GM21515 (cell line): ENCODE results near the gene ARHGAP24.
A peak's percentile ranks its signal among the peaks of the same experiment; 100 is the strongest.

ENCODE experiments used
- ATAC-seq: cut with Tn5 transposase; IDR thresholded peaks from one replicate; pipeline ENCODE4 v1.9.1; 2021; ENCODE audit not compliant: unreplicated experiment

The ARHGAP24 gene

DNA sequence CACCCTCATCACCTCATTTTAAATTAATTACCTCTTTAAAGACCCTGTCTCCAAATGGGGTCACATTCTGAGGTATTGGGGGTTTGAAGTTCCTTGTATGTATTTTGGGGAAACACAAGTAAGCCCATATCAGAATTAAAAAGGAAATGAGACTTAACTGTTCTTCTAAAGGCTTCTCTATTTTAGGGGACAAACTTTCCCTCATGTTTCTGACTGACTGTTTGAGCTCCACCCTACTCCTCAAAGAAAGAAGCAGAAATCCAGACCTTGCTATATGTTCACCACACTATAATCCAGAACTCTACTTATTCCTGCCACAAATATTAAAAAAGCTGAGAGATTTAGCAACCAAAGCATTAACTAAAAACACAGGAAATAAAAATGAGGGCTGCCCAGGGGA lies 258.8 kb downstream of the ARHGAP24 start:
- no peak for ATAC-seq

DNA sequence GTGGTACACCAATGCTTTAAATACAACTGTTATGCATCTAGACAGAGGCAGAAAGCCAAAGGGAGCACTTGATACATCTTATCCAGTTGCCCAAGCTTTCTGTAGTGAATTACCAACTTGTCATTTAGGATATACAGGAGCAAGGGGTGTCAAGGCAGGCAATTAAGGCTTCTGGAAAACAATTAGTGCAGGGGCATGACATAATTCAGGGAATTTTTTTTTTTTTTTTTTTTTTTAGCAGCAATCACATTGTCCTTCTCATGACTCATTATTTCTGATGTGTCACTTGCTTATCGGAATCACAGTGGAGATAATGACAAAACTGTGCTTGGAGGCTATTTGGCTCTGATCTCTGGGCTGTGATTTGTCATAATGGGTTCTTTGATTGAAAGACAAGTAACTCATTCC lies 259.5 kb downstream of the ARHGAP24 start:
- no peak for ATAC-seq

DNA sequence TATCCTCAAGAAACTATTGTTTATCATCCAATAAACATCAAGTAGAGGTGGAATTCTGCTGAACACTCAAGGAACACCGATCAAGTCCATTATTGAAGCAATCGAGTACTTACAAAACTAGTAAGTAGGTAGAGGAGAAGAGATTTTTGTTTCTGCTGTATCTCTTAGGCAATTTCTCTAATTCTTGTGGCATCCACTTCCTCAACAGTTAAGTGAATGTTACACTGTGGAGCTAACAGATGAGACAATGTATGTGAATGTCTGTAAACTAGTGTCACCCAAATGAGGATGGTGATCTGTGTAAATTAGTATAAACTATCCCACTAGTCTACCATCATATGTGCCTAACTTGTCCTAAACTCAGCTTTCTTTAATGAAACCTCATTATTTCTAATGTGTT lies 261.6 kb downstream of the ARHGAP24 start:
- no peak for ATAC-seq

DNA sequence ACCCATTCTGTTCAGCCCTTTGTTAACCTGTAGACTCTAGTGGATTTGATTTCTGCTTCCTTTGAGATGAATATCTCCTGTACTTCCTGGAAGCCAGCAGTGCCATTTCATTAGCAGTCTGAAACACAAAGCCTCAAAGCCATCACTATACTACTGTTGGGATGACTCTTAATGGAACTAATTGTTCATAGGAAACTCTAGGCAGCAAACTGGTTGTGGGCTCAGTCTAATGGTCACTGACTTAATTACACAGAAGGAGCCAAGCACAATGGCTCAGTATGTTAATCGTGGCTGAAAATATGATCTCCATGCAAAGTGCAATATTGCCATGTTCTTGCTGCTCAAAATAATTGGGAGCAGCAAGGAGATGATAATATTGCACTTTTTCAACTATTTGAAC lies 262.3 kb downstream of the ARHGAP24 start:
- no peak for ATAC-seq

DNA sequence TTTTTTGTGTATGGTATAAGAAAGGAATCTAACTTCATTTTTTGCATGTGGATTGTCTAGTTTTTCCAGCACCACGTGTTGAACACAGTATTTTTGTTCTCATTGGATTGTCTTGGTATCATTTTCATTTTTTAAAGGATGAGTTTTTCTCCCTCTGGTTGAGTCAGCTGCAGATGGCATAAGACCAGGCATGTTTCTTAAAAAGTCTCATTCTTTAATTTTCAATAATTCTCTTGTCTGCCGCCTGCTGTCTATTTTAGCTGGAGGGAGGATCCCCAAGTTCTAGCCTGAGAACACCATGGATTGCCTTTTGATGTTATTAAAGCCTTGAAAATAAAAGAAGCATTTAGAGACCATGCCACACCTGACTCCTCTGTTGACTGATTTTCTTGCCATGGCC lies 263.8 kb downstream of the ARHGAP24 start:
- ATAC-seq, result no peak

DNA sequence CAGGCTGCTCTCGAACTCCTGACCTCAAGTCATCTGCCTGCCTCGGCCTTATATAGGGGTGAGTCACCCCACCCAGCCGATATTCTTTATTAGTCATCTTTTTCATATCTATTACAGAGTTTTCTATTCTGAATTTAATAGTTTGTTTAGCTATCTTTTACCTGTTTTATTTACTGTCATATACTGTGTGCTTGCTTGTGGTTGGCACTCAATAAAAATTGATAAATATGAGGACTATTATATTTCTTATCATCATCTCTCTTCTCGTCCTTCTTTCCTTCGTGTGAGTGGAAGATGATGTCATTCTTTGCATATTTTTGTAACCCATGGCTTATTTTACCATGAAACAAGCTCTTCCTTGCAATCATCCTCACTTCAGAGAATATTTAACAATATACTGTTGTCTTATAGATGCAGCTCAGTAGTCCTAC lies 265.5 kb downstream of the ARHGAP24 start:
- ATAC-seq, result no peak

DNA sequence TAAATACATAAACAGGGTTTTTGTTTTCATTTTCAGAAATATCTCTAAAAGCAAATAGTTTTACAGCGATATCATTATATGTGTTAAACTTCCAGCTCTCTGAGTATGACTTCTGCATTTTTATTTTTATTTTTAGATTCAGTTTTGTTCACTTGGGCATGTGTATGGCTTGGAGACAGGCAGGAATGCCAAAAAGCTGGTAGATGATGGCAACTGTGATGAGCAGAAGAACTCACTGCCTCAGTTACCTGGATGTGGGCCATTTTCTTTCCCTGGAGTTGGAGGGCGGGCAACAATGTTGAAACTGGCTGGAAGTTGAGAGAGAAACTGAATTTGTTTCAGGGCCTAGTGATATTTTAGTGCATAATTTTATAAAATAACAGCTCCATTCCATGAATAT lies 266.4 kb downstream of the ARHGAP24 start:
- no peak for ATAC-seq

DNA sequence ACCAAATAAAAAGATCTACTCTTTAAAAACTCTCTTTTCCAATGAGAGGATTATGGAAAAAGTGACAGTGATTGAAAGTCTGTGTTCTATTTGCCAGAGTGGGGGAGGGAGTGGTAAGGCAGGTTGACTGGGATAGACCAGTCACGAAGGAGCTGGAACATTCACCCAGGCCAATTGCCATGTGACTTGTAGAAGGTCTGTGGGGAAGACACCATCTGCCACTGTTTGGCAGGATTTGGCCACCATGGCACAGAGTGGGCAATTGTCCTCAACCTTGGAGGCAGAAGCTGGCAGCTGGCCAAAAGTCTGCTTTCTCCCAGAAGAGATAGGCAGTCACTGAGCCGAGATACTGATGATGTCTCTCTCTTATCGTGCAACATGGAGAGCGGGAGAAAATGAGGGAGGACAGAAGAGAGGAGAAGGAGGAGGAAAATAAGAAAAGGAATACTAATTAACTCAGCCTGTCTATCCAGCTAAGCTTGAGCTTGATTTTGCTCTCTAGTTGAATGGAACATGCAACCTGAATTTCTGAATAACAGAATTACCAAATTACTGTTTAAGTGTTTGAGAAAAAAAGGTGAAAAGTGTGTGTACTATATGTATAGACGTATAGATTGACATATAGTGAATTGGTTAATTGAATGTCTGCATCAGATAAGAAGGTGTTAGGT lies 267.1 kb downstream of the ARHGAP24 start:
- no peak for ATAC-seq

DNA sequence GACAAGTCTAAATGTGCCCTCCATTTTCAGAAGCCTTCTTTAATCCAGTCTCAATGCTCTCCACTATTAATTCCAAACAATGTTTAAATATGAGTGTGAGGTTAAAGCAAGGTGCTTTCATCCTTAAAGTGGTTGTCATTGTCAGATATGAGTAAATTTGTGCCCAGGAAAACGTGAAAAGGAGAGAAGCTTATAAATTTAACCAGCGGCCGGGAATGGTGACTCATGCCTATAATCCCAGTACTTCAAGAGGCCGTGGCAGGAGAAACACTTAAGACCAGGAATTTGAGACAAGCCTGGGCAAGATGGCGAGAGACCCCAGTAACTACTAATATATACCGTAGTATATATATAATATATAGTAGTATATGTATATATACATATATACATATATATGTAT lies 270.0 kb downstream of the ARHGAP24 start:
- ATAC-seq, result no peak

DNA sequence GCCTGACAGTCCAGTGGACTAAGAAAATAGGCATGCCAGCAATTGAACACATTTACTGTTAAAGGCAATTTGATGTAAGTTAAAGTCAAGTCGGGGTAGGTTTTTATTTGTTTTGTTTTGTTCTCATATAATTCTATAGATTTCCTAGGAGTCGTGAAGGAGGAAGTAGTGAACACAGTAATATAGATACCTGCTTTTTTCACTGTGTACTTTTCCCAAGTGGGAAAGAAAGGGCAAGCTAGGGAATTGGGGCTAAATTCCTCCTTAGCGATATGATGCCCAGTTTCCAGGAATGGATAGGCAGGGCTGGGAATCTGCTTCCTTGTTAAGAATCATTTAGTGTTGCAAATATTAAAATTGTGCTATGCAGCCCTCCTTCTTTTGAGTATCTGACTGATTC lies 271.0 kb downstream of the ARHGAP24 start:
- no peak for ATAC-seq

DNA sequence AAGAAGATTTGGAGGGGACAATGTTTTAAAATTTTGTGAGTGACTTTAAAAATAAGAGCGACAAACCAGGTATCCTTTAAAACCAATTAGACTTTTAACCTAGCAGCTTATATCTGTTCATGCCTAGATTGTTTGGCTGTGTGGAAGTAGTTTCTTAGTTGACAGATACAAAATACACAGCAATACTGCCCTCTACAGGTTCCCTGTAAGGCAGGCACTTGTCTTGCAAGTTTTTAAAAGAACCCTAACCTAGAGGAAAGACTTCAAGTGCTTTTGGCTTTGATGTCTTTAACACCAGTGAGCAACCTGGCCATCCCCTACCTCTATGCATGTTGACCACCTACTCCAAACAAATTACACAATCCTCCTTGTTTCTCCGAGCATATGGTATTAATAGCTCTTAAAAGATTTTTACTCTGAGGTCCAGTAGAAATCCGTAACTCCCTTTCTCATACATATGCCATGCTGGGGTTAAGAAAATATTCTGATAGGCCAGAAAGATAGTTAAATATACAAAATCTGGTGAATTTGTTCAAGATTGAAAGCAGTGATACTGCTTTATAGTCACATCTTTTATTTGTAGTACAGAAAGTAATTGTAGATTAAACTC lies 273.0 kb downstream of the ARHGAP24 start:
- peak; percentile 74 for ATAC-seq

DNA sequence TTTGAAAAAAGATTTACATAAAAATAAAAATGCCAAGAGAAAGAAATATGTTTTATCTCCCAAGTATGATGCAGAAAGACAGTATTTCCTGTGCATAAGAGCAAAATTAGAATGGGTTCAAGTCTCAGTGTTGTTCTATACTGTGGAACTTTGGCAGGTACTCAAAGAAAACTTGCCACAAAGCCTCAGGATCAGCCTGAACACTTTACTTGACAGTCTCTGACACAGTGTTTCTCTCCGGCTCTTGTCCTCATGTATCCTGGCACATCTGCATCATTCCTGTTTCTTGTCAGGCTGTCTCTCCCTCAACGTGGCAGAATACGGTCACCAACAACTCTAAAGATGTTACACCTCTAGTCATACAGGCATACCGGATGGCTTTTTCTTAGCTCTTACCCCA lies 273.7 kb downstream of the ARHGAP24 start:
- no peak for ATAC-seq

DNA sequence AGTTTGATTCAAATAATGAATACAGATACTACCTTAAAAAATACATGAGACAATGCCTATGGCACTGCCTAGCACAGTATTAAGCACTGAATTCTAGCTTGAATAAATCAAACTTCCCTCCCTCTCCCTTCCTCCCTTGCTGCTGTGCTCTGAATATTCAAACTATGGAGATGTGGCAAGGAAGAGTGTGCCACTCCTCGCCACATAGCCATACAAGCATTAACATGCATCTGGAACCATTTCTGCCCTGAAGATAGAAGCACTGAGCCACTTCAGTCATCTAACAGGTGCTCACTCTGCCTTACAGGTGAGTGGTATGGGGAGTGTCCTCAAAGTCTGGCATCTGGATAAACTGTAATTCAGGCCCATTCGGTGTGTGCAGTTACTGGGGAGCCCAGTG lies 276.9 kb downstream of the ARHGAP24 start:
- ATAC-seq, result no peak

DNA sequence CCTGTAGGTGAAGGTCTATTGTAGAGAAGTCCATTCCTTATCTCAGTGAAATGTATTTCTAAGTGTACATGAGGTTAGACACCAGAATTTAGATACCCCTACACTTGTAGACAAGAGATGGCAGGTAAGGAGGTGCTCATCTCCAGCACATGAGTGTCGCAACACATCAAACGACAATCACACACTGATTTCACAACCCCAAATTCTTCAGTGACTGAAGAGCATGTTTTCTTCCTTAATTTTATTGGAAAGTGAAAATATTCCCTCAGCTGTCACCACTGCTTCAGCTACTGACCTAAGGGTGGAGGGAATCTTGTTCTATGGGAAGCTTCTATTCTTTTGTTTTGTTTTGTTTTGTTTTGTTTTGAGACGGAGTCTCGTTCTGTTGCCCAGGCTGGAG lies 280.3 kb downstream of the ARHGAP24 start:
- no peak for ATAC-seq

DNA sequence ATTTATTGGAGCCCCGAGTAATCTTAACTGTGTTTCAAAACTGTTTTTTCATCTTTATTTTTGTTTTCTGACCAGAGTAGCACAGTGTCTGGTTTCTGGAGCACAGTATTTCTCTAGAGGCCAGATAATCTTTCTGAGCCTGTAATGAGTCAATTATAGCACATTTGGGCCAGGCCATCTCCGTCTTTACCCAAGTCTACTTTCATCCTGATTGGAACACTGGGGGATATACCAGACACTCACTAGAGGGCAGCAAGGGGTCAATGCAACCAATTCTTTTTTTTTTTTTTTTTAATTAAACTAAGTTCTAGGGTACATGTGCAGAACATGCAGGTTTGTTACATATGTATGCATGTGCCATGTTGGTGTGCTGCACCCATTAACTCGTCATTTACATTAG lies 282.0 kb downstream of the ARHGAP24 start:
- no peak for ATAC-seq

DNA sequence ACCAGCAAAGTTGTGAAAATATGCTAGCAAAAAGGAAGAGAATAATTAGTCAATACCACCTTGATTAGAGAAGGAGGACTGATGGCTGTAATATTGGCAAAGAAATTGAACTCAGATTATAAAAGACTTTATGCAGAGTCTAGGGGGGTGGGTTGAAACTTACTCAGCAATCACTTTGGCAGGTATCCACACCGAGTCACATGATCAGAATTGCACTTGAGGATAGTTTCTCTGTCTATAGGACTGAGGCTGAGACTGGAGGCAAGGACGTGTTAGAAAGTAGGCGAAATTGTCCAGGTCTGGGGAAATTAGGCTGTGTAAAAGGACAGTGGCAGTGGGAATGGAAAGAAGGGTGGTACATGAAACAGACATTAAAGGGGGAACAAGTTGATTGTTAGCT lies 284.4 kb downstream of the ARHGAP24 start:
- no peak for ATAC-seq

DNA sequence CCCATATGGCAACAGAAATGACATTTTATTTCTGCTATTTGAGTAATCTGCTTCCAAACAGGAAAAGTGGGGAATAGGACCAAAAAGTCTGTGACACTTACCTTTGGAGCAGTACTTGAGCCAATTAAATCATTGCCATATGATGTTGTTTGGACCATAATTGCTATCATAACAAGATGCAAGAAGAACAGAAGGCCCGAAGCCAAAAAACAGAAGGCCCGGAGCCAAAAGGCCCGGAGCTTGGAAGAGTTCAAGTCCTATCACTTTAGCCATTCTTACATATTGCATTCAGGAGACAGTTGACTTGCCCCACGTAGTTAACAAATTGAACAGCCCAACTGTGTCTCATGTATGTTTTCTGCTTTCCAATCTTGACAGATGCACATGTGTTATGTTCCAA lies 285.6 kb downstream of the ARHGAP24 start:
- no peak for ATAC-seq

DNA sequence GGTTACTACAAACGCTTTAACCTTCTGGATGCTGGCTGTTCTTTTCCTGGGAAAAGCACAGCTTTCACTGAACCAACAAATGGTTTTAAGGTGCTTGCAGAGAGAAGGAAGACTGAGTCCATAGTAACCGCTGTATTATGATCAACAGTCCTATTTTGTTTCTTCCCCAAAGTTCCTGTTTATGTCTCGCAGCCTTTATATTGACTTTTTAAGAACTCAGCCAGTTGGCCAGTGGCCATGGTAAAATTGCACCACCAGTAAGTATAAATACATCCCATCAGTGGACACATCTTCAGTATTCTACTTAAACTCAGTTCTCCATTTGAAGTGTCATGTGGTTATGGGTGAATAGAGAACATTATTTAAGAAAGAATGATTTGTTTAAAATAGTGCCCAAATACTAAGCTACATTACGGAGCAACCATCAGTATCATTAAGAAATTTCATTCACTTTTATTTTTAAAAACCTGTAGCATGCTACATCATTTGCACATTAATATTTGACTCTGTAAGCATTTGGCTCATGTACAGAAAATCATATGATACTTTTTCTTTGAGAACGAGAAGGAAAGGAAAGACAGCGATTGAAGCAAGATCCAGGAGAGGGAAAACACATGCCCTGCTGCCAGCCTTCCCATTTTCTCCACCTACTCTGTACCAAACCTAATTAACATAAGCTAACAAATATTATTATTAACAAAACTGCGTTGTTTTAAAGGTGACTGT lies 287.0 kb downstream of the ARHGAP24 start:
- ATAC-seq, result no peak

DNA sequence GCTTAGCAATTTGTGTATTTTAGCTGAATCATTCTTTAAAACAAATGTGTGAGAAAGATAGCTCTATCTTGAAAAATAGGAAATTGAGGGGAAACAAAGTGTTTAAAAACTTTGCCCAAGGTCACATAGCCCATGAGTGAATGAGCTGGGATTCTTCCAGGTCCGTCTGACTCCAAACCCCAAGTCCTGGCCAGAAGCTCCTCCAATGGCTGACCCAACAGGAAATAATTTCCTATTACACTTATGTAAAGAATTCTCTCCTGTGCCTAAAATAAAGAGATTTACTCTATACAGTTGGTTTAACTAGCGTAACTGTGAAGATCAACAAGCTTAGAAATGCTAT lies 287.6 kb downstream of the ARHGAP24 start:
- ATAC-seq, result no peak

DNA sequence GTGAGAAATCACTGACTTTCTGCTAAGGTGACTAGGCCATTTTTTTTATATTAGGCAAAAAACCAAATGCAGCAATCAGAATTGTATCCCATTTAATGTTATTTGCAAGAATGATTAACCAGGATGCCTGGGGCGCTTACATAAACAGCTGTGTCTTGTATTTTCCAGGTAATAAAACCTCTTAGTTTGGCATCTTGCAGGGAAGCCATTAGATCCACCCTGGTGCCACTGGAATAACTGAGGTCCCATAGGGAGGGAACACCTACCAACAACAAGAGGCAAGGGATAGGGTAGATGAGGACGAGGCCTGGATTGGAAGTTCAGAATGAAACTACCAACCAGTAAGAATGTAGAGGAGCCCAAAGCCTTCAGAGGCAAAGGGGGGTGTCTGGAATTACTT lies 288.3 kb downstream of the ARHGAP24 start:
- ATAC-seq, result no peak

DNA sequence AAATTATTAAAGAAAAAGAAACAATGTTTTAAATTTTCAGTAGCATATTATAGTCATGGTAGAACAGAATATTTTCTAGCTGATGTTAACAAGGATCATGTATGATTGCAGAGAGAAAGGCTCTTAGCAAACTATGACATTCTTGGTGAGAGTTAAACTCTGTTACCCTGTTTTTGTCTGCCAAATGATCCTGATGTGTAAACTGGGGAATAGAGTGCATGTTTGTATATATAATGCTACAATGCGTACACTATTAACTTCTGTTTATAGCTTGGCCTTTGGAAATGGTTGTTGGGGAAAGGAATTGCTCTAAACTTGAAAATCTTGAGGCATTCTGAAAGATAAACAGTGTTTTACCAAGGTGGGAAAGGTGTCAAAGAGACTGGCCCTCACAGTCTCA lies 292.7 kb downstream of the ARHGAP24 start:
- no peak for ATAC-seq

DNA sequence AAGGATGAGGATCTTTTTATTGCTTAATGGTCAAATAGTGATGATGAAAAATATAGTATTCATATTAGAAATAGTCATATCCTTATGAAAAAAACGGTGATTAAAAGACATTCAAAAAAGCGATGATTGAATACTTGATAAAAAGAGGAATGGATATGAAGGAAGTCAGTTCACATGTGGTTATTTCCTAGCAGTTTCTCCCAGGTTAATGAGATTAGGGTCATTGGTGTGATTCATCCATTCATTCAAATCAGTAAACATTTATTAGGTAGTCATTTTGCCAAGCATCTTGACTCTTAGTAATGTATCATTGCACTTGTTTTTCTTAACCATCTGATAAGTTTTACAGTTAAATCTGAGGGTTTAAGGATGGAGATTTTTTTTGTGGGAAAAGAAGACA lies 294.1 kb downstream of the ARHGAP24 start:
- no peak for ATAC-seq

DNA sequence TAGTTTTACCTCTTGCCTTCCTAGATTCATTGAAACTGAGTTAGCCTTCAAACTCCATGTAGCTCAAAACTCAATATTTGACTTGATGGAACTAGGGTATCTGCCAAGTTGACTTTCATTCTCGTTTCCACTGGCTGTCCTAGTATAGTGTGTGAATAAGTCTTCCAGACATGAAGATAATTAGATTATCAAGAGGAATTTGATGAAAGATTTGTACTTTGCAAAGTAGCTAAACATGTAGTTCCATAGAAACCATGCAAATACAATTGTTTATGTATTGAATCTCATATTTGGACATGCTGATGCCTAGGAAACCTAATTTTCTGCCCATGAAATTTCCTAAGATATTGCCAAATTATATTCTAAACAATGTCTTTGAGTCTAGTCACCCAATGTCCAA lies 297.5 kb downstream of the ARHGAP24 start:
- ATAC-seq, result no peak
